ENCODE results near the gene SH3RF3.
"Not testable (repeated sequence)": the region's sequence is repeated elsewhere in the genome, so short reads cannot be mapped to it uniquely, and the experiment has no call there.

The SH3RF3 gene

GRCh38 chr2:109158237-109158636 lies 29.2 kb downstream of the SH3RF3 start:
- Histone ChIP-seq H3K36me3 (ENCODE audit: control insufficient read depth, insufficient read depth, low read length) (no peaks in the 10 kb centered on the region), H3K4me1 (ENCODE audit: control insufficient read depth, insufficient read depth, low read length, poor library complexity, severe bottlenecking) (no peaks in the 10 kb centered on the region), H3K4me3 (ENCODE audit: extremely low read depth, insufficient read depth, low read length, poor library complexity, severe bottlenecking) (no peak overlapping the region), H3K27ac (ENCODE audit: low read depth, low read length, severe bottlenecking) (no peak overlapping the region), H3K9me3 (ENCODE audit: control insufficient read depth, low read length) (no peaks in the 10 kb centered on the region)
- WGBS, 2 experiments (ENCODE audit: insufficient coverage in 2 of 2), result 84 to 100% methylated on average over 2 to 3 of the region's 5 CpGs

- Histone ChIP-seq H3K36me3 (ENCODE audit: control insufficient read depth, insufficient read depth, low read length) (no peaks in the 10 kb centered on the region), H3K9me3 (ENCODE audit: control insufficient read depth, low read length) (no peaks in the 10 kb centered on the region), H3K4me1 (ENCODE audit: control insufficient read depth, insufficient read depth, low read length, poor library complexity, severe bottlenecking) (no peaks in the 10 kb centered on the region), H3K27ac (ENCODE audit: low read depth, low read length, severe bottlenecking) (no peak overlapping the region), H3K4me3 (ENCODE audit: extremely low read depth, insufficient read depth, low read length, poor library complexity, severe bottlenecking) (no peak overlapping the region)
- WGBS, 2 experiments (ENCODE audit: insufficient coverage in 2 of 2), result 90 to 93% methylated on average over 12 to 13 of the region's 13 CpGs
Measured at GRCh38 chr2:109159096-109159495, 30.1 kb downstream of the SH3RF3 start.

- Histone ChIP-seq H3K27ac (ENCODE audit: low read depth, low read length, severe bottlenecking) (no peak overlapping the region), H3K4me1 (ENCODE audit: control insufficient read depth, insufficient read depth, low read length, poor library complexity, severe bottlenecking) (no peaks in the 10 kb centered on the region), H3K36me3 (ENCODE audit: control insufficient read depth, insufficient read depth, low read length) (no peaks in the 10 kb centered on the region), H3K4me3 (ENCODE audit: extremely low read depth, insufficient read depth, low read length, poor library complexity, severe bottlenecking) (no peak overlapping the region), H3K9me3 (ENCODE audit: control insufficient read depth, low read length) (no peaks in the 10 kb centered on the region)
- WGBS, 2 experiments (ENCODE audit: insufficient coverage in 2 of 2), result 77 to 87% methylated on average over 6 to 7 of the region's 8 CpGs
Measured at GRCh38 chr2:109160714-109161440, 31.9 kb downstream of the SH3RF3 start.

- no CpG with 5 or more reads among the region's 2 CpGs for WGBS, 2 experiments (ENCODE audit: insufficient coverage in 2 of 2)
Measured at GRCh38 chr2:109162367-109162766, 33.4 kb downstream of the SH3RF3 start.

GRCh38 chr2:109162999-109163398 lies 34.0 kb downstream of the SH3RF3 start:
- Histone ChIP-seq H3K4me1 (ENCODE audit: control insufficient read depth, insufficient read depth, low read length, poor library complexity, severe bottlenecking) (no peaks in the 10 kb centered on the region), H3K36me3 (ENCODE audit: control insufficient read depth, insufficient read depth, low read length) (no peaks in the 10 kb centered on the region), H3K27ac (ENCODE audit: low read depth, low read length, severe bottlenecking) (no peak overlapping the region), H3K9me3 (ENCODE audit: control insufficient read depth, low read length) (no peaks in the 10 kb centered on the region), H3K4me3 (ENCODE audit: extremely low read depth, insufficient read depth, low read length, poor library complexity, severe bottlenecking) (no peak overlapping the region)
- WGBS, 2 experiments (ENCODE audit: insufficient coverage in 2 of 2), result 86 to 89% methylated on average over 2 to 3 of the region's 7 CpGs

More at GRCh38 chr2:109162367-109162766, 33.4 kb downstream of the SH3RF3 start:
- H3K9me3 ChIP-seq (ENCODE audit: control insufficient read depth, low read length); H3K4me3 ChIP-seq (ENCODE audit: extremely low read depth, insufficient read depth, low read length, poor library complexity, severe bottlenecking); H3K27ac ChIP-seq (ENCODE audit: low read depth, low read length, severe bottlenecking); H3K4me1 ChIP-seq (ENCODE audit: control insufficient read depth, insufficient read depth, low read length, poor library complexity, severe bottlenecking); H3K36me3 ChIP-seq (ENCODE audit: control insufficient read depth, insufficient read depth, low read length): not testable (repeated sequence)

- H3K4me3 ChIP-seq (ENCODE audit: extremely low read depth, insufficient read depth, low read length, poor library complexity, severe bottlenecking), result no peak overlapping the region
- 80% methylated on average over 1 of the region's 1 CpG; no CpG with 5 or more reads in 1 of the 2 experiments for WGBS, 2 experiments (ENCODE audit: insufficient coverage in 2 of 2)
- H3K27ac ChIP-seq (ENCODE audit: low read depth, low read length, severe bottlenecking), result no peak overlapping the region
Measured at GRCh38 chr2:109164311-109164710, 35.3 kb downstream of the SH3RF3 start.

GRCh38 chr2:109164739-109165221 lies 35.8 kb downstream of the SH3RF3 start:
- WGBS, 2 experiments (ENCODE audit: insufficient coverage in 2 of 2), result 55 to 87% methylated on average over 3 of the region's 3 CpGs
- H3K4me1 ChIP-seq (ENCODE audit: control insufficient read depth, insufficient read depth, low read length, poor library complexity, severe bottlenecking), result no peaks in the 10 kb centered on the region
- no peak overlapping the region for H3K4me3 ChIP-seq (ENCODE audit: extremely low read depth, insufficient read depth, low read length, poor library complexity, severe bottlenecking)
- no peaks in the 10 kb centered on the region for H3K9me3 ChIP-seq (ENCODE audit: control insufficient read depth, low read length)
- H3K27ac ChIP-seq (ENCODE audit: low read depth, low read length, severe bottlenecking), result no peak overlapping the region
- H3K36me3 ChIP-seq (ENCODE audit: control insufficient read depth, insufficient read depth, low read length), result no peaks in the 10 kb centered on the region

More at GRCh38 chr2:109164311-109164710, 35.3 kb downstream of the SH3RF3 start:
- Histone ChIP-seq H3K4me1 (ENCODE audit: control insufficient read depth, insufficient read depth, low read length, poor library complexity, severe bottlenecking) (no peaks in the 10 kb centered on the region), H3K36me3 (ENCODE audit: control insufficient read depth, insufficient read depth, low read length) (no peaks in the 10 kb centered on the region), H3K9me3 (ENCODE audit: control insufficient read depth, low read length) (no peaks in the 10 kb centered on the region)

- Histone ChIP-seq H3K4me3 (ENCODE audit: extremely low read depth, insufficient read depth, low read length, poor library complexity, severe bottlenecking) (no peak overlapping the region), H3K36me3 (ENCODE audit: control insufficient read depth, insufficient read depth, low read length) (no peaks in the 10 kb centered on the region), H3K27ac (ENCODE audit: low read depth, low read length, severe bottlenecking) (no peak overlapping the region), H3K9me3 (ENCODE audit: control insufficient read depth, low read length) (no peaks in the 10 kb centered on the region), H3K4me1 (ENCODE audit: control insufficient read depth, insufficient read depth, low read length, poor library complexity, severe bottlenecking) (peaks cover 7% of the 10 kb centered on the region)
- no CpG with 5 or more reads among the region's 2 CpGs for WGBS, 2 experiments (ENCODE audit: insufficient coverage in 2 of 2)
Measured at GRCh38 chr2:109166811-109167210, 37.8 kb downstream of the SH3RF3 start.

- H3K4me1 ChIP-seq (ENCODE audit: control insufficient read depth, insufficient read depth, low read length, poor library complexity, severe bottlenecking), result peaks cover 17% of the 10 kb centered on the region
- H3K36me3 ChIP-seq (ENCODE audit: control insufficient read depth, insufficient read depth, low read length), result no peaks in the 10 kb centered on the region
- no peaks in the 10 kb centered on the region for H3K9me3 ChIP-seq (ENCODE audit: control insufficient read depth, low read length)
- no peak overlapping the region for H3K27ac ChIP-seq (ENCODE audit: low read depth, low read length, severe bottlenecking)
- H3K4me3 ChIP-seq (ENCODE audit: extremely low read depth, insufficient read depth, low read length, poor library complexity, severe bottlenecking), result no peak overlapping the region
- WGBS, 2 experiments (ENCODE audit: insufficient coverage in 2 of 2), result 89 to 100% methylated on average over 1 to 2 of the region's 2 CpGs
Measured at GRCh38 chr2:109168086-109168485, 39.1 kb downstream of the SH3RF3 start.

- no peak overlapping the region for H3K27ac ChIP-seq (ENCODE audit: low read depth, low read length, severe bottlenecking)
- WGBS, 2 experiments (ENCODE audit: insufficient coverage in 2 of 2), result 86 to 92% methylated on average over 2 of the region's 2 CpGs
Measured at GRCh38 chr2:109168716-109169115, 39.7 kb downstream of the SH3RF3 start.

GRCh38 chr2:109170645-109171044 lies 41.6 kb downstream of the SH3RF3 start:
- Histone ChIP-seq H3K4me3 (ENCODE audit: extremely low read depth, insufficient read depth, low read length, poor library complexity, severe bottlenecking) (no peak overlapping the region), H3K27ac (ENCODE audit: low read depth, low read length, severe bottlenecking) (no peak overlapping the region), H3K9me3 (ENCODE audit: control insufficient read depth, low read length) (peaks cover 10% of the 10 kb centered on the region), H3K36me3 (ENCODE audit: control insufficient read depth, insufficient read depth, low read length) (no peaks in the 10 kb centered on the region), H3K4me1 (ENCODE audit: control insufficient read depth, insufficient read depth, low read length, poor library complexity, severe bottlenecking) (peaks cover 28% of the 10 kb centered on the region)
- 94 to 95% methylated on average over 3 to 6 of the region's 6 CpGs for WGBS, 2 experiments (ENCODE audit: insufficient coverage in 2 of 2)

More at GRCh38 chr2:109168716-109169115, 39.7 kb downstream of the SH3RF3 start:
- no peak overlapping the region for H3K4me3 ChIP-seq (ENCODE audit: extremely low read depth, insufficient read depth, low read length, poor library complexity, severe bottlenecking)
- H3K36me3 ChIP-seq (ENCODE audit: control insufficient read depth, insufficient read depth, low read length), result no peaks in the 10 kb centered on the region
- H3K9me3 ChIP-seq (ENCODE audit: control insufficient read depth, low read length), result no peaks in the 10 kb centered on the region
- H3K4me1 ChIP-seq (ENCODE audit: control insufficient read depth, insufficient read depth, low read length, poor library complexity, severe bottlenecking), result peaks cover 22% of the 10 kb centered on the region
